SHP77 (cell line): Measurements from ENCODE around the gene THBD.

ENCODE experiments used
- DNase-seq, 2 experiments: peaks; one replicate each; lab custom pipeline; 2025; lab: John Stamatoyannopoulos, UW

THBD gene

GRCh38 chr20:23061734-23062561 is 12.5 kb upstream of the THBD start:
- DNase-seq, result peak; percentile 77 to 85

GRCh38 chr20:23061262-23061661 is 11.8 kb upstream of the THBD start:
- no peak for DNase-seq

GRCh38 chr20:23060629-23061028 is 11.2 kb upstream of the THBD start:
- no peak for DNase-seq

- DNase-seq, result no peak
Observed at GRCh38 chr20:23059846-23060245, 10.4 kb upstream of the THBD start.

DNA sequence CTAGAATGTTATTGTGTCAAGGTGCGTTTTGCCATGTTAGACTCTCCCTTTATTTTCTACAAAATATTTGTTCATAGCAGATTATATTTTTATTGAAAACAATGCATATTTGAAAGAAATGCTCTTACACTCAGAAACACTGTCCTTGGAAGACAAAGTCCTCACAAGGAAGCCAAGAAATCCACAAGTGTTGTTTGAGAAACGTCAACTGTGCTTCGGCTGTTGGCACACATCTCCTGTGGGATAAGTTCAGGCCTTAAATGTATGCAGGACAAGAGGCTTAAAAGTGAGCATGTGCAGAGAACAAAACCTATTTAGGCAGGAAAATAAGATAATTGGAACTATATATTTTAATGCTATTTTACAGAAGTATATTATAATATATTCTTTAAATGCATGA is 9.5 kb upstream of the THBD start:
- no peak for DNase-seq

GRCh38 chr20:23058240-23058639 is 8.8 kb upstream of the THBD start:
- peak; percentile 13 to 32 for DNase-seq

- no peak for DNase-seq
Observed at GRCh38 chr20:23052904-23053303, 3.4 kb upstream of the THBD start.

GRCh38 chr20:23050847-23051627 is 1.6 kb upstream of the THBD start:
- DNase-seq, result peak in 1 of 2 experiments; percentile 25

GRCh38 chr20:23050076-23050838 is 785 bp upstream of the THBD start:
- no peak for DNase-seq

DNA sequence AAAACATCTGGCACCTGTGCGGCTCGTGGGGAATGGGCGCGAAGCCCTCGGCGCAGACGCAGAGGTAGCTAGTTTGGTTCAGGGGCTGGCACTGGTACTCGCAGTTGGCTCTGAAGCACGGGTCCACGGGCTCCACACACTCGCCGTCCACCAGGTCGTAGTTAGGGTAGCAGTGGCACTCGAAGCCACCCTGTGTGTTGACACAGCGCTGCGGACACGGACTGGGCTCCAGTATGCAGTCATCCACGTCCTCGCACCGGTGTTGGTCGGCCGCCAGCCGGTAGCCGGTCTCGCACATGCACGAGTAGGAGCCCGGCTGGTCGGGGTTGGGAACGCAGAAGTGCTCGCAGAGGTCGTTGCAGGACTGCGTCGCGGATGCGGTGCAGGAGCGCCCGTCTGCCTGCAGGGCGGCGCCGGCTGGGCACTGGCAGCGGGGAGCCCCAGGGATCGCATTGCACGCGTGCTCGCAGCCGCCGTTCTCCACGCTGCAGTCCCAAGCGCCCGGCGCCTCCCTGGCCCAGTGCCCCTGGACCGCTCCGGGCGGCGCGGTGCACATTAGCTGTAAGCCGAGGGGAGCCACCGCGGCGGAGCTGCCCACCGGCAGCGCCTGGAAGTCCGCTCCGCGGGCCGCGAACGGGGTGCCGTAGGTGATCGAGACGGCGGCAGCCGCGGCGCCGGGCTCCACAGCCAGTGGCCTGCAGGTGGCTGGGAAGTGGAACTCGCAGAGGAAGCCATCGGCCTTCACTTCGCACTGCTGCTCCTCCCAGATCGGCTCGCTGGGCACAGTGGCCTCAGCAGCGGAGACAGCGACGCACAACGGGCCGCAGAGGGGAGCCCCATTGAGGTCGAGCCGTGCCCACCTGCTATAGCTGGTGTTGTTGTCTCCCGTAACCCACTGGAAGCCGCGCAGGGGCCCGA is 930 bp downstream of the THBD start:
- DNase-seq, result no peak

GRCh38 chr20:23047738-23048214 is 1.7 kb downstream of the THBD start:
- DNase-seq, result no peak

- no peak for DNase-seq
Observed at GRCh38 chr20:23047001-23047737, 2.3 kb downstream of the THBD start.

DNA sequence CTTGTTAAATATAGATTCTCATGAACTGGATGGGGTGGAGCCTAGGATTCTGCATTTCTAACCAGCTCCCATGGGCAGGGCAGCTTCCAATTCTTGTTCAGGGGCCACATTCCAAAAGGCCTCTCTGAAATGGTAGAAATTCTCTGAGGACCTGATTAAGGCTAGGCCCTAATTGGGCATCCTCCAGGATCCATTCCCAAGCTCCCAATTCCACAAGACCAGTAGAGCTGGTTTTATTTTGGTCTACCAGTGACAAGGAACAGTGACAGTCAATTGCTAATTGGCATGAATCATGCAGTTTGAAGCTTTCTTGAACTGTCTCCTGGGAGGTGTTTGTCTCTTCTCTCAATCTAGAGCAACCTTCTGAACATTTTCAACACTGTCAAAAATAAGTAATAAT is 3.0 kb downstream of the THBD start:
- no peak for DNase-seq

GRCh38 chr20:23043376-23043775 is 6.1 kb downstream of the THBD start:
- peak in 1 of 2 experiments; percentile 18 for DNase-seq

DNA sequence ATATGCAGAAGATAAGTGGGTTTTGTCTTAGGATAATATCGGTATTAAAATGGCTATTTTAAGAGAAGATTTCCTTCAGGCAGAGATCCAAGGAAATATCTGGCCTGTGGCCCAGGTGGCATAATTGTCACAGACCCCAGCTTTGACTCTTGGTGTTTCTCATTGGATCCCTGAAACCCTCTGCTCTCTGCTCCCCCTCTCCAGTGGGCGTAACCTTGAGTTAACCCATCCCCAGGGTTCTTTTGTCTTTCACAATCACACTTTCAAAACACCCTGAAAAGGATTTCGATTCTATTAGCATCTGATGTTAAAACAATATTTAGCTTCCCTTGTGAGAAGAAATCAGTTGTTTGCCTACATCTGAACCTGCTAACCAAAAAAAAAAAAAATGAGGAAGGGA is 7.2 kb downstream of the THBD start:
- no peak for DNase-seq

GRCh38 chr20:23039885-23040508 is 9.5 kb downstream of the THBD start:
- no peak for DNase-seq

DNA sequence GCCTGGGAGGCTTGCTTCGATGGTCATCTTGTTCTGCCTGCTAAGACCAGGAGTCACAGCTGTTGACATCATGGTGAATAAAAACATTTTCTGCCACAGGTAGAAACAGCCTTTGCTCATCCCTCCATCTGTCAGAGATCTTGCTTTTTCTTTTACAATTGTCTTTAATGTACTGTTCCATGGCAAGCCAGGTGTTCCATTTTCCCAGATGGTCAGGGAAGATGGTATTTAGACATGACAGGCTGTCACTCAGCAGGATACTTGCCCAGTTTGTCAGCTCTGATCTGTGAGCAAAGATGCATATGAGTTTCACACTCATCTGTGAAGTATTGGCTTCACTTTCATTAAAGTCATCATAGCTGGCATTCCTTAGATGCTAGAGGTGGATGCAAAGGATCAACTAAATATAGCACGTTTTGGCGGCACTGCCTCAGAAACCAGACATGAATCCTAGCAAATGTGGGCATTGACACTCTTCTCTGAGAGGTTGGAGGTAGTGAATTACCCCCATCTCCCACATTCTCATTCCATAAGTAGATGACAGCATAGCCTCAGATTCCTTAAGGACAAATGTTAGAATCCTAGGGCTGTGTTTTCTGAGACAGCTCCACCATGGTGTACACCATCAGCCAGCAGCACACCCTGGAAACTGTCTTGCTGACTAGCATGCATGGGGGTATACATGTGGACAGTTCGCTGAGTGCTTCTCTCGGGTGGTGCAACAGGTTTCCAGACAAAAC is 10.2 kb downstream of the THBD start:
- DNase-seq, result no peak

DNA sequence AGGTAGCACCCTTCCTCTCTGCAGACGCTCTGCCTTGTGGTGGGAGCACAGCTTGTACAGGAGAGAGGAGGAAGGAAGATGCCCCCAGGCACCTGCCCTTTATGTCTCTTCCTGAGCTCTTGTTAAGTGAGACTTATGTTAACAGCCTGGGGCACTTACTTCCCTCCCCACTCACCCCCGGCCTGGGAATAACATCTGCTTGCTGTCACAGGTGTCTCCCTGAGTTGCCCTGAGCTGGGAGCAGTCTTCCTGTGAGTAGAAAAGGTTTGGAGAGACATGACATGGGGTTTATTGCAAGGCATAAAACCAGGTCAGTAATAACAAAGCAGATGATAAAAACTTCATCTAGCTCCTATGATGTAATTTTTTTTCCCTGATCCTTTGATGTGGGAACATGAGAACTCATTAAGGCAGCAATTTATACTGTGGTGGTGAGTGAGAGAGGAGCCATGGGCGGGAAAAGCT is 12.4 kb downstream of the THBD start:
- DNase-seq, result no peak

DNA sequence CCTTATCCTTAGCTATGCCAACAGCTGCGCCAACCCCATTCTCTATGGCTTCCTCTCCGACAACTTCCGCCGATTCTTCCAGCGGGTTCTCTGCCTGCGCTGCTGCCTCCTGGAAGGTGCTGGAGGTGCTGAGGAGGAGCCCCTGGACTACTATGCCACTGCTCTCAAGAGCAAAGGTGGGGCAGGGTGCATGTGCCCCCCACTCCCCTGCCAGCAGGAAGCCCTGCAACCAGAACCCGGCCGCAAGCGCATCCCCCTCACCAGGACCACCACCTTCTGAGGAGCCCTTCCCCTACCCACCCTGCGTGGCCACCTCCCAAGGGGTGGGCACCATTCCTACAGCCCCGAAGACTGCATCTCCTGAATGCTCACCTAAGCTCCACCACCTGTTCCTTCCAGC is 13.1 kb downstream of the THBD start:
- DNase-seq, result no peak
